Subcutaneous adipose tissue (tissue), 4 donors: ENCODE results near the gene OSBPL6. TPM values are rescaled to one million over a fixed set of nuclear protein-coding genes. Genes with fewer than 3 reads are reported as not detected.

Experiments
- total RNA-seq, 4 donors: library from RNA; depleted of rRNA; stranded (reverse); fragments of >200 nt; gene quantifications; one replicate each; pipeline ENCODE4 v1.1.0, GENCODE V29; 2016
- TF ChIP-seq, protein P1 (sequence below): fragments of 450-650 bp; IDR thresholded peaks from one replicate; pipeline ENCODE4 v1.5.1; 2016; ENCODE audit warnings: low read depth, mild to moderate bottlenecking, control low read depth, antibody characterized with exemption, moderate library complexity

The OSBPL6 gene
- total RNA-seq, 4 donors from 2014 or later: 0.68 to 2.1 (median 1.7) TPM

- TF ChIP-seq, protein P1, sequence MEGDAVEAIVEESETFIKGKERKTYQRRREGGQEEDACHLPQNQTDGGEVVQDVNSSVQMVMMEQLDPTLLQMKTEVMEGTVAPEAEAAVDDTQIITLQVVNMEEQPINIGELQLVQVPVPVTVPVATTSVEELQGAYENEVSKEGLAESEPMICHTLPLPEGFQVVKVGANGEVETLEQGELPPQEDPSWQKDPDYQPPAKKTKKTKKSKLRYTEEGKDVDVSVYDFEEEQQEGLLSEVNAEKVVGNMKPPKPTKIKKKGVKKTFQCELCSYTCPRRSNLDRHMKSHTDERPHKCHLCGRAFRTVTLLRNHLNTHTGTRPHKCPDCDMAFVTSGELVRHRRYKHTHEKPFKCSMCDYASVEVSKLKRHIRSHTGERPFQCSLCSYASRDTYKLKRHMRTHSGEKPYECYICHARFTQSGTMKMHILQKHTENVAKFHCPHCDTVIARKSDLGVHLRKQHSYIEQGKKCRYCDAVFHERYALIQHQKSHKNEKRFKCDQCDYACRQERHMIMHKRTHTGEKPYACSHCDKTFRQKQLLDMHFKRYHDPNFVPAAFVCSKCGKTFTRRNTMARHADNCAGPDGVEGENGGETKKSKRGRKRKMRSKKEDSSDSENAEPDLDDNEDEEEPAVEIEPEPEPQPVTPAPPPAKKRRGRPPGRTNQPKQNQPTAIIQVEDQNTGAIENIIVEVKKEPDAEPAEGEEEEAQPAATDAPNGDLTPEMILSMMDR: no peak
Observed at GRCh38 chr2:178331474-178332432, 137.4 kb downstream of the OSBPL6 start.

DNA sequence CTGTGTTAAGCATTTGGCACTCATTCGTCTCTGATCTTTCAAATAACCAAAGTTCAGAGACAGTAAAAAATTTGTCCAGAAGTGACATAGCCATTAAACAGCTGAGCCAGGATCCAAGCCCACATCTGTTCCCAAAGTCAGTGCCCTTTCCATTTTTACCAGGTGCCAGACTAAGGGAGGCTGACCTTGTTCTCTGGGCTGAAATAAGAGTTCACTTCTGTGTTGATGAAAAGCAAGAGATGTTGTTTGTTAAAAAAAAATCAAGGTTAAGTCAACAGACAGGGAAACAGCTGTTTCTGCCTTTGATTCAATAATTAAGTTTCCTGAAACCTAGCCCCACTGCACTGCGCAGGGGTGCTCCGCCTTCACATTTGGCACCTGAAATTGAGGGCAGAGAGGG is 139.5 kb downstream of the OSBPL6 start:
- TF ChIP-seq, protein P1: no peak

- TF ChIP-seq, protein P1: no peak
Observed at GRCh38 chr2:178335230-178335629, 140.9 kb downstream of the OSBPL6 start.

GRCh38 chr2:178344121-178344520 is 149.8 kb downstream of the OSBPL6 start:
- TF ChIP-seq, protein P1: no peak

DNA sequence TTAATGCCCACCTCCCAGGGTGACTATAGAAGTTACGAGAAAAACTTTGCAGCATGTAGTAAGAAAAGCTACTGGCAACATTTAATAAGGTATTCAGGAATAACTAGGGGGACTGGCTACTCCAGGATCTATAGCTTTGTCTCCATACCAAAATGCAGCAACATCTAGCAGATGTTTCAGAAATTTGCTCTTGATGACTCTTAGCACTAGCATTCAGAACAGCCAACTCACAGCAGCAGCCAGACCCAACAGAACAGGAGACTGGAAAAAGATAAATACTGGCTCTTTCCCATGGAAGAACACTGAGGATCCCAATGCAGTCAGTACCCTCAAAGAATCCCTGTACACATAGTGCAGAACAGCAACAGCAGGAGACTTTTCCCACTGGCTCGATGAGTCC is 151.6 kb downstream of the OSBPL6 start:
- TF ChIP-seq, protein P1: no peak

GRCh38 chr2:178350051-178350450 is 155.7 kb downstream of the OSBPL6 start:
- TF ChIP-seq, protein P1: no peak

- TF ChIP-seq, protein P1: no peak
Observed at GRCh38 chr2:178359192-178359912, 165.0 kb downstream of the OSBPL6 start.
